Stimulated activated CD4-positive, alpha-beta T cell treated with anti-CD3 and anti-CD28 coated beads, Interleukin-12 subunit alpha, Interleukin-12 subunit beta, amount 100 ng/mL, for 4 hours (primary cell): Measurements from ENCODE around the gene GRAMD4.
"Not testable (repeated sequence)": the region's sequence is repeated elsewhere in the genome, so short reads cannot be mapped to it uniquely, and the experiment has no call there.

ENCODE experiments used
- DNase-seq: peaks from one replicate; pipeline ENCODE4 v3.0.0-alpha.2; 2020

The GRAMD4 gene

GRCh38 chr22:46639843-46640242, 19.7 kb downstream of the GRAMD4 start:
- DNase-seq: no peak

GRCh38 chr22:46640293-46641055, 20.3 kb downstream of the GRAMD4 start:
- DNase-seq: no peak

GRCh38 chr22:46641811-46642266, 21.7 kb downstream of the GRAMD4 start:
- DNase-seq: no peak

- DNase-seq: not testable (repeated sequence)
Observed at GRCh38 chr22:46642840-46643480, 22.8 kb downstream of the GRAMD4 start.

GRCh38 chr22:46646531-46647215, 26.5 kb downstream of the GRAMD4 start:
- DNase-seq: no peak

- DNase-seq: not testable (repeated sequence)
Observed at GRCh38 chr22:46648225-46648820, 28.1 kb downstream of the GRAMD4 start.

GRCh38 chr22:46649141-46650077, 29.2 kb downstream of the GRAMD4 start:
- no peak for DNase-seq

GRCh38 chr22:46650078-46650810, 30.1 kb downstream of the GRAMD4 start:
- DNase-seq: no peak

GRCh38 chr22:46651316-46651715, 31.1 kb downstream of the GRAMD4 start:
- no peak for DNase-seq

- no peak for DNase-seq
Observed at GRCh38 chr22:46652081-46652846, 32.1 kb downstream of the GRAMD4 start.

GRCh38 chr22:46652847-46653331, 32.7 kb downstream of the GRAMD4 start:
- no peak for DNase-seq

GRCh38 chr22:46653596-46653995, 33.4 kb downstream of the GRAMD4 start:
- DNase-seq: no peak

- DNase-seq: no peak
Observed at GRCh38 chr22:46654426-46654825, 34.2 kb downstream of the GRAMD4 start.

GRCh38 chr22:46654927-46655595, 34.9 kb downstream of the GRAMD4 start:
- no peak for DNase-seq

GRCh38 chr22:46655861-46656608, 35.8 kb downstream of the GRAMD4 start:
- DNase-seq: no peak

- DNase-seq: no peak
Observed at GRCh38 chr22:46656856-46657654, 36.9 kb downstream of the GRAMD4 start.

GRCh38 chr22:46657655-46657953, 37.4 kb downstream of the GRAMD4 start:
- DNase-seq: no peak
